CD4-positive, CD25-positive, alpha-beta regulatory T cell (primary cell): Measurements from ENCODE around the gene PIK3C2G. TPM values are rescaled to one million over a fixed set of nuclear protein-coding genes. Genes with fewer than 3 reads are reported as not detected.
"Not testable (repeated sequence)": the region's sequence is repeated elsewhere in the genome, so short reads cannot be mapped to it uniquely, and the experiment has no call there.

Experiments
- ATAC-seq, 2 donors: fragments of 150-1000 bp; cut with Tn5 transposase; one replicate each; pipeline ENCODE4 v1.10.0; 2021; ENCODE audit warnings: low read depth in 2 of 2, moderate number of reproducible peaks in 2 of 2, moderate library complexity in 1 of 2
- DNase-seq, 3 donors: peaks; one replicate each; pipeline versions ENCODE4 v3.0.0 to v3.0.0-alpha.2; 2012 to 2022; ENCODE audit warnings: mixed read lengths in 1 of 3
- H3K27ac ChIP-seq: one replicate; pipeline ENCODE4 v1.7.0; 2013; ENCODE audit warnings: mild to moderate bottlenecking, low read length; ENCODE audit not compliant: insufficient read depth, poor library complexity, severe bottlenecking
- H3K27me3 ChIP-seq: one replicate; pipeline ENCODE4 v1.7.0; 2013; ENCODE audit warnings: low read length; ENCODE audit not compliant: control insufficient read depth, insufficient read depth
- H3K36me3 ChIP-seq: one replicate; pipeline ENCODE4 v1.7.0; 2013; ENCODE audit warnings: mild to moderate bottlenecking, low read length, moderate library complexity; ENCODE audit not compliant: control insufficient read depth, insufficient read depth
- H3K4me1 ChIP-seq: 2 replicates; pipeline ENCODE4 v1.7.0; 2013; ENCODE audit warnings: mild to moderate bottlenecking, low read length; ENCODE audit not compliant: insufficient read depth, control insufficient read depth, poor library complexity, severe bottlenecking
- H3K4me3 ChIP-seq: one replicate; pipeline ENCODE4 v1.7.0; 2013; ENCODE audit warnings: low read depth, mild to moderate bottlenecking, low read length, moderate library complexity
- H3K9me3 ChIP-seq, 2 experiments: 1 replicate in 1 of 2; 2 replicates in 1 of 2; pipeline ENCODE4 v1.7.0; 2013; ENCODE audit warnings: low read length in 2 of 2, mild to moderate bottlenecking in 1 of 2, moderate library complexity in 1 of 2; ENCODE audit not compliant: control insufficient read depth in 2 of 2
- H3K27ac Mint-ChIP-seq, 3 donors: one replicate each; pipeline ENCODE4 v1.8.0; 2020 to 2022; ENCODE audit warnings: mild to moderate bottlenecking in 3 of 3, mixed read lengths in 3 of 3, moderate library complexity in 2 of 3
- H3K27me3 Mint-ChIP-seq: one replicate; pipeline ENCODE4 v1.8.0; 2022; ENCODE audit warnings: mild to moderate bottlenecking, mixed read lengths
- H3K36me3 Mint-ChIP-seq: one replicate; pipeline ENCODE4 v1.8.0; 2020; ENCODE audit warnings: mixed read lengths
- H3K4me1 Mint-ChIP-seq, 4 donors: one replicate each; pipeline ENCODE4 v1.8.0; 2020 to 2022; ENCODE audit warnings: mixed read lengths in 4 of 4, mild to moderate bottlenecking in 1 of 4
- H3K4me3 Mint-ChIP-seq, 4 donors: one replicate each; pipeline ENCODE4 v1.8.0; 2020 to 2022; ENCODE audit warnings: mild to moderate bottlenecking in 4 of 4, mixed read lengths in 4 of 4, moderate library complexity in 3 of 4
- H3K9me3 Mint-ChIP-seq, 7 donors: one replicate each; pipeline ENCODE4 v1.8.0; 2020 to 2022; ENCODE audit warnings: mixed read lengths in 7 of 7, mild to moderate bottlenecking in 3 of 7, moderate library complexity in 2 of 7
- polyA plus RNA-seq, 4 donors: library from polyadenylated mRNA; unstranded; fragments of 300-500 nt; fragmentation: Illumina TruSeq; gene quantifications; one replicate each; pipeline ENCODE4 v1.2.3, GENCODE V29; 2021
- total RNA-seq: library from RNA; stranded (reverse); gene quantifications from one replicate; pipeline ENCODE4 v1.2.3, GENCODE V29; 2022

The PIK3C2G gene
- total and polyA plus RNA-seq, 5 donors from 2014 or later, result not detected

DNA sequence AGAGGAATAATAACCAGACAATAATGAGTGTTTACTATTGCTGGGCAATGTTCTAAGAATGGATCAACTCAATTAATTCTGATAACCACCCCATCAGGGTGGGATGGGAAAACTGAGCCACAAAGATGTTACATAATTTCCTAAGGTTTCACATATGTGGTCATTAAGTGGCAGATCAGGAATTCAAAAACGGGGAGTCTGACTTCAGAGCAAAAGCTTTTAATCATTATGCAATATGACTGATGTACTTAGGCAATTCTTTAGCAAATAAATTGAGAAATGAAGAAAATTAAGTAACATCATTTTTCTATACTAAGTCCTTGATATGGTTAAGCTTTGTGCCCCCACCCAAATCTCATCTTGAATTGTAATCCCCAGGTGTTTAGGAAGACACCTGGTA, 423.1 kb downstream of the PIK3C2G start:
- no peaks in the 10 kb centered on the region for H3K36me3 Mint-ChIP-seq
- H3K27ac Mint-ChIP-seq, result no peak overlapping the region
- H3K27me3 Mint-ChIP-seq, result no peaks in the 10 kb centered on the region
- Histone ChIP-seq H3K27ac (no peak overlapping the region), H3K27me3 (no peaks in the 10 kb centered on the region), H3K4me1 (no peaks in the 10 kb centered on the region), H3K9me3 (no peaks in the 10 kb centered on the region), H3K36me3 (no peaks in the 10 kb centered on the region), H3K4me3 (no peak overlapping the region)
- ATAC-seq (no peak), DNase-seq (no peak)
- no peak overlapping the region for H3K4me3 Mint-ChIP-seq
- H3K9me3 Mint-ChIP-seq, result peaks cover 0 to 9% (median 1%) of the 10 kb centered on the region in 7 donors
- no peaks in the 10 kb centered on the region for H3K4me1 Mint-ChIP-seq

DNA sequence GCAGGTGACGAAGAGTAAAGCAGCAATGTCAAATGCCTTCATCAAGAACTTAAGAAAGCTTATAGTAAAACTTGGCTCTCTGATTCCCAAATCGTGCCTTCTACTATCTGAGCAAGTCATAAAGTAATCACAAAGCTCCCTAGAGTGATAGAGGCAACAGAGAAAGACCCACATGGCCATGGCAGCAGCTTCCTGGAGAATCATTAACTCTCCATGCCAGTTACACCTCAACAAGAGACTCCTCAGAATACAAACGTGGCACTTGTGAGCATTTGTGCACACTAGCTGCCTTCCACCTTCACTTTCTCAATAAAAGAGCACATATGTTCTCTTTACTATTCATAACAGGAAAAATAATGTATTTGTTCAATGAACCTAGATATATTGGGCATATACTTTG, 428.5 kb downstream of the PIK3C2G start:
- H3K27me3 ChIP-seq, result no peaks in the 10 kb centered on the region
- no peaks in the 10 kb centered on the region for H3K4me1 ChIP-seq
- Mint-ChIP-seq H3K4me1 (no peaks in the 10 kb centered on the region), H3K36me3 (no peaks in the 10 kb centered on the region), H3K4me3 (no peak overlapping the region), H3K27me3 (no peaks in the 10 kb centered on the region), H3K9me3 (peaks cover 2 to 28% (median 11%) of the 10 kb centered on the region in 7 donors), H3K27ac (no peak overlapping the region)
- no peak overlapping the region for H3K4me3 ChIP-seq
- no peak for ATAC-seq
- H3K36me3 ChIP-seq, result no peaks in the 10 kb centered on the region
- no peak for DNase-seq
- H3K27ac ChIP-seq, result no peak overlapping the region
- no peaks in the 10 kb centered on the region for H3K9me3 ChIP-seq

GRCh38 chr12:18690653-18691052, 429.3 kb downstream of the PIK3C2G start:
- DNase-seq (no peak), ATAC-seq (no peak)
- H3K27me3 ChIP-seq, result no peaks in the 10 kb centered on the region
- no peaks in the 10 kb centered on the region for H3K4me1 ChIP-seq
- no peaks in the 10 kb centered on the region for H3K9me3 ChIP-seq
- H3K4me3 Mint-ChIP-seq, result peak overlapping the region in 1 of 4 donors; percentile 11
- H3K36me3 ChIP-seq, result no peaks in the 10 kb centered on the region
- peaks cover 2 to 27% (median 11%) of the 10 kb centered on the region in 7 donors for H3K9me3 Mint-ChIP-seq
- H3K4me1 Mint-ChIP-seq, result no peaks in the 10 kb centered on the region
- H3K4me3 ChIP-seq, result no peak overlapping the region
- H3K36me3 Mint-ChIP-seq, result no peaks in the 10 kb centered on the region
- no peak overlapping the region for H3K27ac ChIP-seq
- no peaks in the 10 kb centered on the region for H3K27me3 Mint-ChIP-seq
- no peak overlapping the region for H3K27ac Mint-ChIP-seq

DNA sequence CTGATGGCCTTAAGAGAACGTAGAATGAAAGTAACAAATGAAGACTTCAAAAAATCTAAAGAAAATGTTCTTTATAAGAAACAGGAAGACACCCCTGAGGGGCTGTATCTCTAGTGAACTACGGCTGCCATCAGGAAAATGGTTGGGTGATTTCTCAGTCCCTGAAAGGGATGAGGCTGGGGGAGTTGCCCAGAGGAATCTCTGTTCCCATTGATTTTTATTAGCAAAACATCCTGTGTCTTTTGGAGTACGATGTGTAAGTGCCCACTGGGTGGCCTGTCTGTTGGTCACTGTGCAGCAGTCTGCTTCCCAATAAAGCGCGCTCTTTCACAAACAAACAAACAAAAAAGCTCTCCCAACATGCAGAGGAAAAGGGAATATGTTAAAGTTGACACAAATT, 432.7 kb downstream of the PIK3C2G start:
- not testable (repeated sequence) for H3K4me1 Mint-ChIP-seq, H3K4me3 Mint-ChIP-seq, H3K4me3 ChIP-seq, H3K27me3 ChIP-seq, H3K27me3 Mint-ChIP-seq, ATAC-seq, H3K36me3 ChIP-seq, H3K27ac Mint-ChIP-seq, H3K9me3 ChIP-seq, DNase-seq, H3K4me1 ChIP-seq, H3K36me3 Mint-ChIP-seq, H3K27ac ChIP-seq
- peaks cover 3 to 23% (median 11%) of the 10 kb centered on the region in 7 donors for H3K9me3 Mint-ChIP-seq

GRCh38 chr12:18696971-18697602, 435.8 kb downstream of the PIK3C2G start:
- no peak for DNase-seq
- Histone ChIP-seq H3K27me3 (no peaks in the 10 kb centered on the region), H3K27ac (no peak overlapping the region), H3K4me3 (no peak overlapping the region), H3K36me3 (no peaks in the 10 kb centered on the region), H3K4me1 (no peaks in the 10 kb centered on the region), H3K9me3 (no peaks in the 10 kb centered on the region)
- no peaks in the 10 kb centered on the region for H3K36me3 Mint-ChIP-seq
- H3K4me1 Mint-ChIP-seq, result no peaks in the 10 kb centered on the region
- H3K27ac Mint-ChIP-seq, result no peak overlapping the region
- H3K9me3 Mint-ChIP-seq, result peaks cover 1 to 20% (median 6%) of the 10 kb centered on the region in 7 donors
- H3K27me3 Mint-ChIP-seq, result no peaks in the 10 kb centered on the region
- no peak overlapping the region for H3K4me3 Mint-ChIP-seq
- no peak for ATAC-seq

Other genes with a start within 250 kb of the PIK3C2G start
- not detected for gene RERGL, start 171.3 kb upstream of the PIK3C2G start, total RNA-seq
- not detected for gene RERGL, start 171.3 kb upstream of the PIK3C2G start, polyA plus RNA-seq